ENCODE measurements around the gene UGT1A9. TPM values are rescaled to one million over a fixed set of nuclear protein-coding genes. Genes with fewer than 3 reads are reported as not detected.

Gene UGT1A9
- total RNA-seq, 1 donor from 2014 or later, result not detected

- DNase-seq, result no peak
Measured at GRCh38 chr2:233818639-233819621, 147.2 kb downstream of the UGT1A9 start.

- DNase-seq, result no peak
Measured at GRCh38 chr2:233819884-233820773, 148.4 kb downstream of the UGT1A9 start.

GRCh38 chr2:233820774-233821105 lies 149.0 kb downstream of the UGT1A9 start:
- no peak for DNase-seq

- DNase-seq, result no peak
Measured at GRCh38 chr2:233821196-233821595, 149.5 kb downstream of the UGT1A9 start.

- no peak for DNase-seq
Measured at GRCh38 chr2:233821709-233822100, 150.0 kb downstream of the UGT1A9 start.

- DNase-seq, result no peak
Measured at GRCh38 chr2:233822101-233822771, 150.5 kb downstream of the UGT1A9 start.

Other genes with a start within 250 kb of the UGT1A9 start
- gene USP40, start 105.1 kb upstream of the UGT1A9 start, total RNA-seq, result 14.7 TPM
- gene UGT1A8, start 54.3 kb upstream of the UGT1A9 start, total RNA-seq, result not detected
- gene UGT1A10, start 35.5 kb upstream of the UGT1A9 start, total RNA-seq, result not detected
- not detected for gene UGT1A7, start 10.0 kb downstream of the UGT1A9 start, total RNA-seq
- gene UGT1A6, start 21.0 kb downstream of the UGT1A9 start, total RNA-seq, result not detected
- gene UGT1A5, start 41.0 kb downstream of the UGT1A9 start, total RNA-seq, result not detected
- gene UGT1A4, start 46.8 kb downstream of the UGT1A9 start, total RNA-seq, result not detected
- gene UGT1A3, start 57.1 kb downstream of the UGT1A9 start, total RNA-seq, result not detected
- not detected for gene UGT1A1, start 88.4 kb downstream of the UGT1A9 start, total RNA-seq
- gene MROH2A, start 106.4 kb downstream of the UGT1A9 start, total RNA-seq, result not detected
- gene HJURP, start 182.6 kb downstream of the UGT1A9 start, total RNA-seq, result 1.9 TPM
- 0.47 TPM for gene TRPM8, start 245.5 kb downstream of the UGT1A9 start, total RNA-seq